A549 (cell line): ENCODE results near the gene PFKFB3. TPM values are rescaled to one million over a fixed set of nuclear protein-coding genes. Genes with fewer than 3 reads are reported as not detected.
A peak's percentile ranks its signal among the peaks of the same experiment; 100 is the strongest.

Experiments
- ATAC-seq, 2 experiments: fragments of 200-7000 bp in 1 of 2; fragments of >200 bp in 1 of 2; cut with Nextera tagmentation in 1 of 2; cut with Tn5 transposase in 1 of 2; 3 replicates each; pipeline versions ENCODE4 v1.8.0 to v1.9.1; 2018 to 2020; ENCODE audit warnings: mild to moderate bottlenecking in 1 of 2, moderate library complexity in 1 of 2
- CTCF ChIA-PET: fragments of 300-600 bp; sonication (Branson Sonifier 250); formaldehyde crosslinking; extraction: SDS; loops from one replicate; lab custom pipeline; 2021; ENCODE audit warnings: antibody characterized with exemption, inconsistent platforms; lab: Yijun Ruan, JAX
- POLR2A ChIA-PET: fragments of 350-600 bp; formaldehyde crosslinking; extraction: SDS; loops from one replicate; lab custom pipeline; 2021; ENCODE audit warnings: antibody characterized with exemption, inconsistent platforms; lab: Yijun Ruan, JAX
- DNase-seq, 2 experiments: peaks; one replicate each; pipeline versions ENCODE4 v3.0.0 to v3.0.0-alpha.2; 2011 to 2016; ENCODE audit warnings: low read depth in 1 of 2, low spot score in 1 of 2
- FAIRE-seq: peaks from 2 replicates; lab custom pipeline; 2011; peaks lifted over from hg19 to GRCh38; lab: Jason Lieb, UNC
- H3K27ac ChIP-seq, 2 experiments: fragments of >200 bp; sonication (Bioruptor Twin); formaldehyde crosslinking; 3 replicates each; pipeline ENCODE4 v1.5.1; 2016 to 2017
- H3K4me1 ChIP-seq: fragments of >200 bp; sonication (Bioruptor Twin); formaldehyde crosslinking; 3 replicates; pipeline ENCODE4 v1.6.1; 2016
- H3K4me2 ChIP-seq: fragments of >200 bp; sonication (Bioruptor Twin); formaldehyde crosslinking; 3 replicates; pipeline ENCODE4 v1.6.1; 2016
- H3K4me3 ChIP-seq: fragments of >200 bp; sonication (Bioruptor Twin); formaldehyde crosslinking; 3 replicates; pipeline ENCODE4 v1.5.1; 2016
- H3K9me3 ChIP-seq: fragments of >200 bp; sonication (Bioruptor Twin); formaldehyde crosslinking; 3 replicates; pipeline ENCODE4 v1.6.1; 2016
- CBX2 ChIP-seq: fragments of 200-600 bp; sonication (generic); IDR thresholded peaks from 2 replicates; pipeline ENCODE4 v1.6.1; 2016; ENCODE audit warnings: low read depth, mild to moderate bottlenecking, borderline replicate concordance
- CBX8 ChIP-seq: fragments of 200-600 bp; sonication (generic); IDR thresholded peaks from 2 replicates; pipeline ENCODE4 v1.6.1; 2016
- CEBPB ChIP-seq, 2 experiments: fragments of >200 bp in 1 of 2; sonication (Bioruptor Twin) in 1 of 2; formaldehyde crosslinking in 1 of 2; IDR thresholded peaks; 2 replicates each; pipeline ENCODE4 v1.6.1; 2012 to 2016
- EHF ChIP-seq: fragments of 250-450 bp; sonication (Bioruptor Pico); IDR thresholded peaks from 2 replicates; pipeline ENCODE4 v1.5.0; 2020; ENCODE audit warnings: mild to moderate bottlenecking
- FOSB ChIP-seq: fragments of 250-450 bp; sonication (Bioruptor Pico); IDR thresholded peaks from 2 replicates; pipeline ENCODE4 v1.5.0; 2020; ENCODE audit warnings: mild to moderate bottlenecking, moderate library complexity
- FOSL2 ChIP-seq, 2 experiments: fragments of 450-650 bp in 1 of 2; fragments of >200 bp in 1 of 2; sonication (Bioruptor Twin) in 1 of 2; formaldehyde crosslinking; IDR thresholded peaks; 2 replicates each; pipeline versions ENCODE4 v1.5.0 to v1.6.1; 2016 to 2020; ENCODE audit warnings: mild to moderate bottlenecking in 1 of 2, moderate library complexity in 1 of 2
- FOXS1 ChIP-seq: fragments of 250-450 bp; sonication (Bioruptor Pico); IDR thresholded peaks from 2 replicates; pipeline ENCODE4 v1.5.0; 2020; ENCODE audit warnings: mild to moderate bottlenecking, moderate library complexity
- GATA3 ChIP-seq: IDR thresholded peaks from 2 replicates; pipeline ENCODE4 v1.6.1; 2012; ENCODE audit warnings: borderline replicate concordance
- HEYL ChIP-seq: fragments of 250-450 bp; sonication (Bioruptor Pico); IDR thresholded peaks from 2 replicates; pipeline ENCODE4 v1.8.0; 2021; ENCODE audit warnings: mild to moderate bottlenecking, moderate library complexity
- HOXA7 ChIP-seq: fragments of 250-450 bp; sonication (Bioruptor Pico); IDR thresholded peaks from 2 replicates; pipeline ENCODE4 v1.5.0; 2020; ENCODE audit warnings: mild to moderate bottlenecking, moderate library complexity
- HOXB13 ChIP-seq: fragments of 250-450 bp; sonication (Bioruptor Pico); IDR thresholded peaks from 2 replicates; pipeline ENCODE4 v1.5.0; 2020; ENCODE audit warnings: low read depth, mild to moderate bottlenecking, moderate library complexity
- HOXB5 ChIP-seq: fragments of 250-450 bp; sonication (Bioruptor Pico); IDR thresholded peaks from 2 replicates; pipeline ENCODE4 v1.5.0; 2020; ENCODE audit warnings: mild to moderate bottlenecking, moderate library complexity
- JUNB ChIP-seq: fragments of >200 bp; sonication (Bioruptor Twin); formaldehyde crosslinking; IDR thresholded peaks from 2 replicates; pipeline ENCODE4 v1.6.1; 2016
- KDM5A ChIP-seq: fragments of 200-600 bp; sonication (generic); IDR thresholded peaks from 2 replicates; pipeline ENCODE4 v1.6.1; 2016; ENCODE audit warnings: antibody characterized with exemption, mild to moderate bottlenecking
- MAFK ChIP-seq: fragments of 450-650 bp; IDR thresholded peaks from 2 replicates; pipeline ENCODE4 v1.6.1; 2014; ENCODE audit not compliant: partially characterized antibody
- NFE2L2 ChIP-seq: fragments of 150-350 bp; conservative IDR thresholded peaks from 2 replicates; pipeline ENCODE4 v1.6.1; 2014; ENCODE audit warnings: low read length
- NPAS2 ChIP-seq: fragments of 250-450 bp; sonication (Bioruptor Pico); IDR thresholded peaks from 2 replicates; pipeline ENCODE4 v1.8.0; 2022; ENCODE audit warnings: mild to moderate bottlenecking, moderate library complexity, borderline replicate concordance
- NR3C1 ChIP-seq: fragments of >200 bp; sonication (Bioruptor Twin); formaldehyde crosslinking; IDR thresholded peaks from 3 replicates; pipeline ENCODE4 v1.6.1; 2017
- POLR2AphosphoS2 ChIP-seq: conservative IDR thresholded peaks from 2 replicates; pipeline ENCODE4 v1.6.1; 2012; ENCODE audit warnings: low read length, improper control_type of control experiment, inconsistent platforms
- RFX5 ChIP-seq: fragments of 450-650 bp; IDR thresholded peaks from 2 replicates; pipeline ENCODE4 v1.7.1; 2014; ENCODE audit warnings: antibody characterized with exemption, mild to moderate bottlenecking, moderate library complexity
- RNF2 ChIP-seq: fragments of 200-600 bp; sonication (generic); IDR thresholded peaks from 2 replicates; pipeline ENCODE4 v1.6.1; 2016; ENCODE audit warnings: low read depth, mild to moderate bottlenecking, antibody characterized with exemption, moderate library complexity, borderline replicate concordance
- SREBF2 ChIP-seq: fragments of 450-650 bp; IDR thresholded peaks from 2 replicates; pipeline ENCODE4 v1.6.1; 2014; ENCODE audit warnings: mild to moderate bottlenecking, moderate library complexity
- TFCP2L1 ChIP-seq: fragments of 250-450 bp; sonication (Bioruptor Pico); IDR thresholded peaks from 2 replicates; pipeline ENCODE4 v1.5.0; 2021; ENCODE audit warnings: mild to moderate bottlenecking
- ZNF302 ChIP-seq: fragments of 250-450 bp; sonication (Bioruptor Pico); IDR thresholded peaks from 2 replicates; pipeline ENCODE4 v1.9.0; 2021; ENCODE audit warnings: inconsistent platforms, mild to moderate bottlenecking, moderate library complexity
- WGBS: methylation state at CpG from one replicate; pipeline ENCODE4 v1.1.6; 2017; ENCODE audit errors: missing lambda C conversion rate; 5-methylcytosine and 5-hydroxymethylcytosine counted together
- polyA plus RNA-seq, 4 experiments: library from polyadenylated mRNA; depleted of rRNA in 3 of 4; stranded (reverse); fragments of >200 nt; fragmentation: RNase III in 1 of 4; extraction: RNeasy Plus Mini Kit Qiagen cat#74134 plus additional on column Dnase treatment in 1 of 4; gene quantifications; 2 replicates in 3 of 4; 3 replicates in 1 of 4; pipeline ENCODE4 v1.2.3, GENCODE V29; 2011 to 2017
- TF ChIP-seq, protein P1 (sequence below): fragments of 150-350 bp; IDR thresholded peaks from 2 replicates; pipeline ENCODE4 v1.6.1; 2014; ENCODE audit warnings: low read depth, mild to moderate bottlenecking, low read length
- TF ChIP-seq, protein P2 (sequence below): fragments of 200-600 bp; sonication (generic); IDR thresholded peaks from 2 replicates; pipeline ENCODE4 v1.6.1; 2016; ENCODE audit warnings: antibody characterized with exemption, mild to moderate bottlenecking, moderate library complexity
- TF ChIP-seq, protein P3 (sequence below): IDR thresholded peaks from 2 replicates; pipeline ENCODE4 v1.6.1; 2012; ENCODE audit warnings: low read depth, borderline replicate concordance
- TF ChIP-seq, protein P4 (sequence below): IDR thresholded peaks from 2 replicates; pipeline ENCODE4 v1.6.1; 2012

Gene PFKFB3
- polyA plus RNA-seq, 2 of the 4 experiments (the other 2 are of a cell fraction), result 139 to 232 TPM

GRCh38 chr10:6278519-6279120, 75.9 kb downstream of the PFKFB3 start:
- FAIRE-seq (no peak), DNase-seq (no peak), ATAC-seq (no peak)
- POLR2A ChIA-PET, result interaction anchor here (1.3 kb wide), 1 partner anchor 76 kb away, joined by 4 read pairs; no protein-coding TSS in a partner anchor
- no peak overlapping the region for H3K4me3 ChIP-seq
- TF ChIP-seq JUNB (no peak), ZNF302 (CRISPR knock-in tag) (0 out of 2 replicates have a peak, but pooled peaks have one; percentile 59), EHF (peak; percentile 84; the same call in 1 of the 2 replicates), SREBF2 (no peak), HEYL (peak; percentile 73; the same call in 1 of the 2 replicates), NFE2L2 (no peak), FOSB (CRISPR knock-in tag) (0 out of 2 replicates have a peak, but pooled peaks have one; percentile 26), MAFK (no peak), HOXB5 (CRISPR knock-in tag) (peak; percentile 40; the same call in 1 of the 2 replicates)
- no peaks in the 10 kb centered on the region; the same call in 2 of the 3 replicates for H3K9me3 ChIP-seq
- WGBS, result 46% methylated on average over 9 of the region's 9 CpGs
- CTCF ChIA-PET, result interaction anchor here (0.7 to 2.3 kb wide), 5 partner anchors 12 to 127 kb away, joined by 3 to 12 read pairs (median 4); partner anchors contain the start of gene PFKFB3
- peaks cover 69% of the 10 kb centered on the region for H3K4me1 ChIP-seq
- H3K4me2 ChIP-seq, result peak overlapping the region; percentile 80
- peak overlapping the region; percentile 98 to 100 for H3K27ac ChIP-seq

DNA sequence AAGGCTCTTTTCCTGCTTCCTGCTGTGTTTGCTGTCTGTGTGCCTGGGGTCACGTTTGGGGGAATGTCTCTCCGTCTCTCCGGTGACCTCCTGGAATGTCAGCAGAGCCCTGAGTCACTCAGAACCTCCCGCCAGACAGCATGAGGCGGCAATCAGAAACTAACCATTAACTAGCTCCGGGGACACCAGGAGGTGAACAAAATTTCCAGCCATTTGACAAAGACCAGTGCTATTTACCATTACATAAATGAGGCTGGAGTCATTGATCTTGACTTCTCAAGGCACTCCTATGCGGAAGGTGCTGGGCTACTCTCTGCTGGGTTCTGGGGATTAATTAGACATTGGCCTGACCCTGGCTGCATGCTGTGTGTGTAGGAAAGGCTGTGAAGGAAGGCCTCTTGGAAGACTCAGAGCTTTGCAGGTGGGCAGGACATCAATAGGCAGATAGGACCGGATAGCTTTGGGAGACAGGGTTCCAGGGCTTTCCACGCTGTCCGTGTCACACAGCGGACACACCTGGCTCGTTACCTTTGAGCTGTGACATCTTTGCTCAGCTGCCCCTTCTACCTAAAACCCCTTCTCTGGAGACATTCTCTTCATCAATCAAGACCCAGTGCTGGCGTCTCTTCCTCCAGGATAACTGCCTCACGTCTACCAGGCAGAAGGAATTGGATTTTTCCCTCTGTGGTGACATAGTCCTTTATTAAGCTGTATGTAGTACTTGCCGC, 77.0 kb downstream of the PFKFB3 start:
- Histone ChIP-seq H3K9me3 (no peaks in the 10 kb centered on the region; the same call in 2 of the 3 replicates), H3K4me1 (peaks cover 58% of the 10 kb centered on the region), H3K4me3 (peak overlapping the region; percentile 18; the same call in 2 of the 3 replicates), H3K4me2 (peak overlapping the region; percentile 80), H3K27ac (peak overlapping the region; percentile 98 to 100)
- POLR2A ChIA-PET, result interaction anchor here (0.7 to 2.7 kb wide), 5 partner anchors 11 to 122 kb away, joined by 3 to 14 read pairs (median 6); partner anchors contain the start of gene PFKFB3
- FAIRE-seq (peak; percentile 99), ATAC-seq (peak; percentile 81 to 83), DNase-seq (peak; percentile 84 to 98)
- CTCF ChIA-PET, result interaction anchor here (1.2 to 2.7 kb wide), 5 partner anchors 8 to 126 kb away, joined by 3 to 15 read pairs (median 5); partner anchors contain the start of gene PFKFB3
- WGBS, result 2% methylated on average over 15 of the region's 15 CpGs
- TF ChIP-seq, protein P1, sequence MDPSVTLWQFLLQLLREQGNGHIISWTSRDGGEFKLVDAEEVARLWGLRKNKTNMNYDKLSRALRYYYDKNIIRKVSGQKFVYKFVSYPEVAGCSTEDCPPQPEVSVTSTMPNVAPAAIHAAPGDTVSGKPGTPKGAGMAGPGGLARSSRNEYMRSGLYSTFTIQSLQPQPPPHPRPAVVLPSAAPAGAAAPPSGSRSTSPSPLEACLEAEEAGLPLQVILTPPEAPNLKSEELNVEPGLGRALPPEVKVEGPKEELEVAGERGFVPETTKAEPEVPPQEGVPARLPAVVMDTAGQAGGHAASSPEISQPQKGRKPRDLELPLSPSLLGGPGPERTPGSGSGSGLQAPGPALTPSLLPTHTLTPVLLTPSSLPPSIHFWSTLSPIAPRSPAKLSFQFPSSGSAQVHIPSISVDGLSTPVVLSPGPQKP, result no peak
- TF ChIP-seq RFX5, result no peak
- peak; percentile 58 for TF ChIP-seq NPAS2 (CRISPR knock-in tag)
- no peak for TF ChIP-seq RNF2
- peak; percentile 98 for TF ChIP-seq GATA3
- TF ChIP-seq, protein P2, sequence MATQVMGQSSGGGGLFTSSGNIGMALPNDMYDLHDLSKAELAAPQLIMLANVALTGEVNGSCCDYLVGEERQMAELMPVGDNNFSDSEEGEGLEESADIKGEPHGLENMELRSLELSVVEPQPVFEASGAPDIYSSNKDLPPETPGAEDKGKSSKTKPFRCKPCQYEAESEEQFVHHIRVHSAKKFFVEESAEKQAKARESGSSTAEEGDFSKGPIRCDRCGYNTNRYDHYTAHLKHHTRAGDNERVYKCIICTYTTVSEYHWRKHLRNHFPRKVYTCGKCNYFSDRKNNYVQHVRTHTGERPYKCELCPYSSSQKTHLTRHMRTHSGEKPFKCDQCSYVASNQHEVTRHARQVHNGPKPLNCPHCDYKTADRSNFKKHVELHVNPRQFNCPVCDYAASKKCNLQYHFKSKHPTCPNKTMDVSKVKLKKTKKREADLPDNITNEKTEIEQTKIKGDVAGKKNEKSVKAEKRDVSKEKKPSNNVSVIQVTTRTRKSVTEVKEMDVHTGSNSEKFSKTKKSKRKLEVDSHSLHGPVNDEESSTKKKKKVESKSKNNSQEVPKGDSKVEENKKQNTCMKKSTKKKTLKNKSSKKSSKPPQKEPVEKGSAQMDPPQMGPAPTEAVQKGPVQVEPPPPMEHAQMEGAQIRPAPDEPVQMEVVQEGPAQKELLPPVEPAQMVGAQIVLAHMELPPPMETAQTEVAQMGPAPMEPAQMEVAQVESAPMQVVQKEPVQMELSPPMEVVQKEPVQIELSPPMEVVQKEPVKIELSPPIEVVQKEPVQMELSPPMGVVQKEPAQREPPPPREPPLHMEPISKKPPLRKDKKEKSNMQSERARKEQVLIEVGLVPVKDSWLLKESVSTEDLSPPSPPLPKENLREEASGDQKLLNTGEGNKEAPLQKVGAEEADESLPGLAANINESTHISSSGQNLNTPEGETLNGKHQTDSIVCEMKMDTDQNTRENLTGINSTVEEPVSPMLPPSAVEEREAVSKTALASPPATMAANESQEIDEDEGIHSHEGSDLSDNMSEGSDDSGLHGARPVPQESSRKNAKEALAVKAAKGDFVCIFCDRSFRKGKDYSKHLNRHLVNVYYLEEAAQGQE, result no peak
- peak; percentile 68; the same call in 1 of the 2 replicates for TF ChIP-seq FOXS1 (CRISPR knock-in tag)
- TF ChIP-seq EHF, result peak; percentile 65
- TF ChIP-seq FOSB (CRISPR knock-in tag), result peak; percentile 71
- no peak for TF ChIP-seq SREBF2
- TF ChIP-seq MAFK, result peak; percentile 95
- TF ChIP-seq, protein P3, sequence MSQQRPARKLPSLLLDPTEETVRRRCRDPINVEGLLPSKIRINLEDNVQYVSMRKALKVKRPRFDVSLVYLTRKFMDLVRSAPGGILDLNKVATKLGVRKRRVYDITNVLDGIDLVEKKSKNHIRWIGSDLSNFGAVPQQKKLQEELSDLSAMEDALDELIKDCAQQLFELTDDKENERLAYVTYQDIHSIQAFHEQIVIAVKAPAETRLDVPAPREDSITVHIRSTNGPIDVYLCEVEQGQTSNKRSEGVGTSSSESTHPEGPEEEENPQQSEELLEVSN, result peak; percentile 84; the same call in 1 of the 2 replicates
- TF ChIP-seq, protein P4, sequence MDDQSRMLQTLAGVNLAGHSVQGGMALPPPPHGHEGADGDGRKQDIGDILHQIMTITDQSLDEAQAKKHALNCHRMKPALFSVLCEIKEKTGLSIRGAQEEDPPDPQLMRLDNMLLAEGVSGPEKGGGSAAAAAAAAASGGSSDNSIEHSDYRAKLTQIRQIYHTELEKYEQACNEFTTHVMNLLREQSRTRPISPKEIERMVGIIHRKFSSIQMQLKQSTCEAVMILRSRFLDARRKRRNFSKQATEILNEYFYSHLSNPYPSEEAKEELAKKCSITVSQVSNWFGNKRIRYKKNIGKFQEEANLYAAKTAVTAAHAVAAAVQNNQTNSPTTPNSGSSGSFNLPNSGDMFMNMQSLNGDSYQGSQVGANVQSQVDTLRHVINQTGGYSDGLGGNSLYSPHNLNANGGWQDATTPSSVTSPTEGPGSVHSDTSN, result peak; percentile 80
- no peak for TF ChIP-seq HOXA7 (CRISPR knock-in tag)
- peak; percentile 86 for TF ChIP-seq FOSL2 (IDR thresholded peaks at IDR 0.05)
- TF ChIP-seq FOSL2 (CRISPR knock-in tag; IDR thresholded peaks at IDR 0.05), result peak; percentile 98
- no peak for TF ChIP-seq CBX2
- TF ChIP-seq TFCP2L1 (CRISPR knock-in tag), result peak; percentile 39
- peak; percentile 84 for TF ChIP-seq HOXB13
- peak in 1 of 2 experiments; percentile 88; a peak in 2 of 4 replicates for TF ChIP-seq CEBPB (IDR thresholded peaks at IDR 0.05)
- TF ChIP-seq KDM5A, result no peak
- TF ChIP-seq NR3C1, result no peak
- TF ChIP-seq CBX8, result no peak
- TF ChIP-seq POLR2AphosphoS2, result no peak
